GM10248 (cell line): Measurements from ENCODE around the gene SLC29A1.

Source experiments
- CTCF ChIA-PET: fragments of 300-600 bp; sonication (Branson Sonifier 250); formaldehyde crosslinking; extraction: SDS; loops from one replicate; lab custom pipeline; 2021; ENCODE audit warnings: antibody characterized with exemption; lab: Yijun Ruan, JAX
- POLR2A ChIA-PET: fragments of 350-650 bp; sonication (Branson Sonifier 250); formaldehyde crosslinking; extraction: SDS; loops from one replicate; lab custom pipeline; 2020; ENCODE audit warnings: antibody characterized with exemption; lab: Yijun Ruan, JAX
- DNase-seq: peaks from one replicate; pipeline ENCODE4 v3.0.0; 2012; ENCODE audit errors: extremely low spot score
- TF ChIP-seq, protein P1 (sequence below): IDR thresholded peaks from 2 replicates; pipeline ENCODE4 v1.5.1; 2012; ENCODE audit warnings: mild to moderate bottlenecking, low read depth; ENCODE audit errors: extremely low read depth, missing control alignments, control extremely low read depth

SLC29A1 gene

GRCh38 chr6:44202332-44202971 is 20.9 kb upstream of the SLC29A1 start:
- no peak for DNase-seq
- TF ChIP-seq, protein P1, sequence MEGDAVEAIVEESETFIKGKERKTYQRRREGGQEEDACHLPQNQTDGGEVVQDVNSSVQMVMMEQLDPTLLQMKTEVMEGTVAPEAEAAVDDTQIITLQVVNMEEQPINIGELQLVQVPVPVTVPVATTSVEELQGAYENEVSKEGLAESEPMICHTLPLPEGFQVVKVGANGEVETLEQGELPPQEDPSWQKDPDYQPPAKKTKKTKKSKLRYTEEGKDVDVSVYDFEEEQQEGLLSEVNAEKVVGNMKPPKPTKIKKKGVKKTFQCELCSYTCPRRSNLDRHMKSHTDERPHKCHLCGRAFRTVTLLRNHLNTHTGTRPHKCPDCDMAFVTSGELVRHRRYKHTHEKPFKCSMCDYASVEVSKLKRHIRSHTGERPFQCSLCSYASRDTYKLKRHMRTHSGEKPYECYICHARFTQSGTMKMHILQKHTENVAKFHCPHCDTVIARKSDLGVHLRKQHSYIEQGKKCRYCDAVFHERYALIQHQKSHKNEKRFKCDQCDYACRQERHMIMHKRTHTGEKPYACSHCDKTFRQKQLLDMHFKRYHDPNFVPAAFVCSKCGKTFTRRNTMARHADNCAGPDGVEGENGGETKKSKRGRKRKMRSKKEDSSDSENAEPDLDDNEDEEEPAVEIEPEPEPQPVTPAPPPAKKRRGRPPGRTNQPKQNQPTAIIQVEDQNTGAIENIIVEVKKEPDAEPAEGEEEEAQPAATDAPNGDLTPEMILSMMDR, result no peak
- ChIA-PET POLR2A (no interaction called here), CTCF (interaction anchor here (0.8 to 5.2 kb wide), 2 partner anchors 9 to 30 kb away, joined by 4 to 21 read pairs; no protein-coding TSS in a partner anchor)

- POLR2A ChIA-PET, result no interaction called here
- no peak for DNase-seq
- CTCF ChIA-PET, result interaction anchor here (5.2 kb wide), 1 partner anchor 31 kb away, joined by 21 read pairs; no protein-coding TSS in a partner anchor
- TF ChIP-seq, protein P1, result no peak
Observed at GRCh38 chr6:44202972-44203750, 20.2 kb upstream of the SLC29A1 start.

- DNase-seq, result no peak
- TF ChIP-seq, protein P1, result no peak
- POLR2A ChIA-PET, result no interaction called here
- CTCF ChIA-PET, result interaction anchor here (1.2 to 5.2 kb wide), 3 partner anchors 12 to 32 kb away, joined by 3 to 21 read pairs (median 4); no protein-coding TSS in a partner anchor
Observed at GRCh38 chr6:44203955-44204354, 19.4 kb upstream of the SLC29A1 start.

DNA sequence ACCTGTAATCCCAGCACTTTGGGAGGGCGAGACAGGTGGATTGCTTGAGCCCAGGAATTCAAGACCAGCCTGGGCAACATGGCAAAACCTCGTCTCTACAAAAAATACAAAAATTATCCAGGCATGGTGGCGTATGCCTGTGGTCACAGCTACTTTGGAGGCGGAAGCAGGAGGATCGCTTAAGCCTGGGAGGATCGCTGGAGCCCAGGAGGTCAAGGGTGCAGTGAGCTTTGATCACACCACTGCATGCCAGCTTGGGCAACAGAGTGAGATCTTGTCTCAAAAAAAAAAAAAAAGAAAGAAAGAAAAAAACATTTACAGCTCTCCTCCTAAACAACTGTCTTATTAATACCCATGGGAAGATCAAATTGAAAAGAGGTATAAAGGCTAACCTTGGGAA is 15.4 kb upstream of the SLC29A1 start:
- TF ChIP-seq, protein P1, result no peak
- CTCF ChIA-PET, result interaction anchor here (0.7 to 2.8 kb wide), 5 partner anchors 10 to 60 kb away, joined by 3 to 12 read pairs (median 4); no protein-coding TSS in a partner anchor
- POLR2A ChIA-PET, result interaction anchor here (0.7 kb wide), 1 partner anchor 12 kb away, joined by 4 read pairs; no protein-coding TSS in a partner anchor
- DNase-seq, result no peak

- POLR2A ChIA-PET, result no interaction called here
- CTCF ChIA-PET, result interaction anchor here (1.7 kb wide), 1 partner anchor 26 kb away, joined by 6 read pairs; no protein-coding TSS in a partner anchor
- no peak for DNase-seq
- TF ChIP-seq, protein P1, result no peak
Observed at GRCh38 chr6:44211284-44211683, 12.1 kb upstream of the SLC29A1 start.

GRCh38 chr6:44214307-44214706 is 9.1 kb upstream of the SLC29A1 start:
- TF ChIP-seq, protein P1, result no peak
- CTCF ChIA-PET, result interaction anchor here (0.9 to 2.2 kb wide), 7 partner anchors 10 to 54 kb away, joined by 3 to 10 read pairs (median 3); partner anchors contain the start of gene SLC29A1
- POLR2A ChIA-PET, result no interaction called here
- DNase-seq, result no peak
